Measurements from ENCODE around the gene XPC. TPM values are rescaled to one million over a fixed set of nuclear protein-coding genes. Genes with fewer than 3 reads are reported as not detected.

Gene XPC
- polyA plus RNA-seq, 1 donor from 2014 or later, result 21.9 TPM

GRCh38 chr3:14148041-14148985 lies 30.1 kb downstream of the XPC start:
- no peak overlapping the region for H3K9ac ChIP-seq (ENCODE audit: low read length)
- no peaks in the 10 kb centered on the region for H3K27me3 ChIP-seq (ENCODE audit: insufficient read depth, low read depth, low read length)
- no peak overlapping the region for H3K4me2 ChIP-seq (ENCODE audit: low read length)
- no peaks in the 10 kb centered on the region for H3K9me3 ChIP-seq (ENCODE audit: low read length)
- H3K36me3 ChIP-seq (ENCODE audit: insufficient read depth, low read length), result peaks cover 14% of the 10 kb centered on the region
- TF ChIP-seq SMC3 (conservative IDR thresholded peaks at IDR 0.05; ENCODE audit: poor library complexity) (no peak), EP300 (conservative IDR thresholded peaks at IDR 0.05; ENCODE audit: poor library complexity, severe bottlenecking) (no peak), MXI1 (conservative IDR thresholded peaks at IDR 0.05; ENCODE audit: poor library complexity, severe bottlenecking) (no peak), TAF1 (IDR thresholded peaks at IDR 0.05; ENCODE audit: low read depth) (no peak)
- TF ChIP-seq, protein P1, sequence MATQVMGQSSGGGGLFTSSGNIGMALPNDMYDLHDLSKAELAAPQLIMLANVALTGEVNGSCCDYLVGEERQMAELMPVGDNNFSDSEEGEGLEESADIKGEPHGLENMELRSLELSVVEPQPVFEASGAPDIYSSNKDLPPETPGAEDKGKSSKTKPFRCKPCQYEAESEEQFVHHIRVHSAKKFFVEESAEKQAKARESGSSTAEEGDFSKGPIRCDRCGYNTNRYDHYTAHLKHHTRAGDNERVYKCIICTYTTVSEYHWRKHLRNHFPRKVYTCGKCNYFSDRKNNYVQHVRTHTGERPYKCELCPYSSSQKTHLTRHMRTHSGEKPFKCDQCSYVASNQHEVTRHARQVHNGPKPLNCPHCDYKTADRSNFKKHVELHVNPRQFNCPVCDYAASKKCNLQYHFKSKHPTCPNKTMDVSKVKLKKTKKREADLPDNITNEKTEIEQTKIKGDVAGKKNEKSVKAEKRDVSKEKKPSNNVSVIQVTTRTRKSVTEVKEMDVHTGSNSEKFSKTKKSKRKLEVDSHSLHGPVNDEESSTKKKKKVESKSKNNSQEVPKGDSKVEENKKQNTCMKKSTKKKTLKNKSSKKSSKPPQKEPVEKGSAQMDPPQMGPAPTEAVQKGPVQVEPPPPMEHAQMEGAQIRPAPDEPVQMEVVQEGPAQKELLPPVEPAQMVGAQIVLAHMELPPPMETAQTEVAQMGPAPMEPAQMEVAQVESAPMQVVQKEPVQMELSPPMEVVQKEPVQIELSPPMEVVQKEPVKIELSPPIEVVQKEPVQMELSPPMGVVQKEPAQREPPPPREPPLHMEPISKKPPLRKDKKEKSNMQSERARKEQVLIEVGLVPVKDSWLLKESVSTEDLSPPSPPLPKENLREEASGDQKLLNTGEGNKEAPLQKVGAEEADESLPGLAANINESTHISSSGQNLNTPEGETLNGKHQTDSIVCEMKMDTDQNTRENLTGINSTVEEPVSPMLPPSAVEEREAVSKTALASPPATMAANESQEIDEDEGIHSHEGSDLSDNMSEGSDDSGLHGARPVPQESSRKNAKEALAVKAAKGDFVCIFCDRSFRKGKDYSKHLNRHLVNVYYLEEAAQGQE (IDR thresholded peaks at IDR 0.05; ENCODE audit: borderline replicate concordance), result no peak
- H2AFZ ChIP-seq (ENCODE audit: low read depth, low read length), result no peak overlapping the region
- H4K20me1 ChIP-seq (ENCODE audit: insufficient read depth), result no peaks in the 10 kb centered on the region
- no peak overlapping the region for H3K4me3 ChIP-seq (ENCODE audit: low read length)
- H3K9me2 ChIP-seq (ENCODE audit: insufficient read depth, low read length), result no peaks in the 10 kb centered on the region
- H3K27ac ChIP-seq (ENCODE audit: low read length), result no peak overlapping the region
- no peaks in the 10 kb centered on the region for H3K79me2 ChIP-seq (replicated peaks; ENCODE audit: insufficient read depth, low read length)
- no peaks in the 10 kb centered on the region for H3F3A ChIP-seq (ENCODE audit: insufficient read depth, low read length, poor library complexity, severe bottlenecking)

DNA sequence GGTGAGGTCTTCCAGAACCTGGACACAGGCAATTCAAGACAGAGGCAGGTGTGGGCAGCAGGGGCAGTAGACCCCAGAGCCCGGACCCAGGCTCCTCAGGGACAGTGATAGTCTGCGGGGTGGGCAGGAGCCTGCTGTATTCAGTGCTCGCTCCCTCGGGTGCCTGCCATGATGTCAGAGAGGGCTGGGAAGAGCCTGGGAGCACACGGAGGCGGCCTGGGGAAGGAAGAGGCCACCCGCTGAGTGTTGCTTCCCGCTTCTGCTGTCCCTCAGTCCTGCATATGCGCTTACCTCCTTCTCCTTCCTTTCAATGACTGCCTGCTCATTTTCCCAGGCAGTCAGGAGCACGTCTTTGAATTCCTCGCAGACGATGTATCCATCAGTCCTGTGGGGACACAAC lies 30.8 kb downstream of the XPC start:
- H3K9me2 ChIP-seq (ENCODE audit: insufficient read depth, low read length), result no peaks in the 10 kb centered on the region
- no peaks in the 10 kb centered on the region for H3F3A ChIP-seq (ENCODE audit: insufficient read depth, low read length, poor library complexity, severe bottlenecking)
- no peaks in the 10 kb centered on the region for H3K9me3 ChIP-seq (ENCODE audit: low read length)
- H3K4me3 ChIP-seq (ENCODE audit: low read length), result no peak overlapping the region
- TF ChIP-seq, protein P2, sequence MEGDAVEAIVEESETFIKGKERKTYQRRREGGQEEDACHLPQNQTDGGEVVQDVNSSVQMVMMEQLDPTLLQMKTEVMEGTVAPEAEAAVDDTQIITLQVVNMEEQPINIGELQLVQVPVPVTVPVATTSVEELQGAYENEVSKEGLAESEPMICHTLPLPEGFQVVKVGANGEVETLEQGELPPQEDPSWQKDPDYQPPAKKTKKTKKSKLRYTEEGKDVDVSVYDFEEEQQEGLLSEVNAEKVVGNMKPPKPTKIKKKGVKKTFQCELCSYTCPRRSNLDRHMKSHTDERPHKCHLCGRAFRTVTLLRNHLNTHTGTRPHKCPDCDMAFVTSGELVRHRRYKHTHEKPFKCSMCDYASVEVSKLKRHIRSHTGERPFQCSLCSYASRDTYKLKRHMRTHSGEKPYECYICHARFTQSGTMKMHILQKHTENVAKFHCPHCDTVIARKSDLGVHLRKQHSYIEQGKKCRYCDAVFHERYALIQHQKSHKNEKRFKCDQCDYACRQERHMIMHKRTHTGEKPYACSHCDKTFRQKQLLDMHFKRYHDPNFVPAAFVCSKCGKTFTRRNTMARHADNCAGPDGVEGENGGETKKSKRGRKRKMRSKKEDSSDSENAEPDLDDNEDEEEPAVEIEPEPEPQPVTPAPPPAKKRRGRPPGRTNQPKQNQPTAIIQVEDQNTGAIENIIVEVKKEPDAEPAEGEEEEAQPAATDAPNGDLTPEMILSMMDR (IDR thresholded peaks at IDR 0.05; ENCODE audit: poor library complexity, severe bottlenecking), result no peak
- no peak for TF ChIP-seq TAF1 (IDR thresholded peaks at IDR 0.05; ENCODE audit: low read depth)
- no peak for TF ChIP-seq POLR2AphosphoS5 (IDR thresholded peaks at IDR 0.05)
- TF ChIP-seq EZH2 (IDR thresholded peaks at IDR 0.05; ENCODE audit: borderline replicate concordance, insufficient read depth, low read length, poor library complexity, severe bottlenecking), result no peak
- TF ChIP-seq SMC3 (conservative IDR thresholded peaks at IDR 0.05; ENCODE audit: poor library complexity), result no peak
- TF ChIP-seq EP300 (conservative IDR thresholded peaks at IDR 0.05; ENCODE audit: poor library complexity, severe bottlenecking), result no peak
- TF ChIP-seq RAD21 (conservative IDR thresholded peaks at IDR 0.05), result no peak
- no peak for TF ChIP-seq MXI1 (conservative IDR thresholded peaks at IDR 0.05; ENCODE audit: poor library complexity, severe bottlenecking)
- TF ChIP-seq, protein P1 (IDR thresholded peaks at IDR 0.05; ENCODE audit: borderline replicate concordance), result no peak
- no peak overlapping the region for H3K27ac ChIP-seq (ENCODE audit: low read length)
- H3K4me2 ChIP-seq (ENCODE audit: low read length), result no peak overlapping the region
- no peaks in the 10 kb centered on the region for H3K27me3 ChIP-seq (ENCODE audit: insufficient read depth, low read depth, low read length)
- no peaks in the 10 kb centered on the region for H3K79me2 ChIP-seq (replicated peaks; ENCODE audit: insufficient read depth, low read length)
- no peaks in the 10 kb centered on the region for H4K20me1 ChIP-seq (ENCODE audit: insufficient read depth)
- no peak overlapping the region for H2AFZ ChIP-seq (ENCODE audit: low read depth, low read length)
- no peak overlapping the region for H3K9ac ChIP-seq (ENCODE audit: low read length)
- peaks cover 14% of the 10 kb centered on the region for H3K36me3 ChIP-seq (ENCODE audit: insufficient read depth, low read length)
